ENCODE measurements around the gene PRDM16. TPM values are rescaled to one million over a fixed set of nuclear protein-coding genes. Genes with fewer than 3 reads are reported as not detected.

PRDM16 gene
- total and polyA plus RNA-seq, 2 of the 13 experiments (the other 11 are each of a cell fraction or from before 2014, with no cell fraction given), result 0.15 to 0.81 TPM

DNA sequence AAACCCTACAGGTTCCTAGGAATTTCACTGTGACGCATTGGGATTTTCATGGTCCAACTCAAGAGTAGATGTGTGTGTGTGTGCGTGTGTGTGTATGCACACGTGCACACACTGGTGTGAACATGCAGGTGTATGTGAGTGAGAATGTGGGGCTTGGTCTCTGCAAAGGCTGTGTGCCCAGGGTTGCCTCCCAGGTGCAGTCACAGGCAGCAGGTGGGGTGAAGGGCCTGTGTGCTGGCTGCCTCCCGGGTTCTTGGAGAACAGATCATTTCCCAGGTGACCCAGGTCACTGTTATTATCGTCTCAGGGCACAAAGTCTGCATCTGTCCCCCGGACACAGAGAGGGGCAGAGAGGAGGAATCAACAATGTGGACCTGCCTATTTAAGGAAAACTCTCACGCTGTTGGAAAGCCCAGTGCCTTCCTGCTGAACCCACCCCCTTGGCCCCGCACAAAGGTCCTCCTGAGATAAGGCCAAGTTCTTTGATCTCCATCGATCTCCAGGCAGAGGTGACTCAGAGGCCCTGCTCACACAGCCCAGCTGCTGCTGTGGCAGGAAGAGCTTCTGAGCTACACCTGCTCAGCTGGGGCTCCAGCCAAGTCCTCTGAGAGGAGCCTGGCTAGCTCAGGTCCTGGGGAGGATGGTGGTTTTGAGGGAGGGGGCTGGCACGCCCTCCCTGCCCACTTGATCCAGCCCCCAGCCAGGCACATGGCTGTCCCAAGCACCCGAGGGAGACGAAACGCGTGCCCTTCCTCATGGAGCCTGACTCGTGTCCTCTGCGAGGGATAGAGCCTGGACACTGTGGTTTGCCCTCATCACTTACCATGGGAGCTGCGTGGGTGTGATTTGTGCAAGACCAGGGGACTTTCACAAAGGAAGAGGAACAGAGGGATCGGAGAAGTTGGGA is 251.5 kb downstream of the PRDM16 start (continued):
- TF ChIP-seq, protein P1, sequence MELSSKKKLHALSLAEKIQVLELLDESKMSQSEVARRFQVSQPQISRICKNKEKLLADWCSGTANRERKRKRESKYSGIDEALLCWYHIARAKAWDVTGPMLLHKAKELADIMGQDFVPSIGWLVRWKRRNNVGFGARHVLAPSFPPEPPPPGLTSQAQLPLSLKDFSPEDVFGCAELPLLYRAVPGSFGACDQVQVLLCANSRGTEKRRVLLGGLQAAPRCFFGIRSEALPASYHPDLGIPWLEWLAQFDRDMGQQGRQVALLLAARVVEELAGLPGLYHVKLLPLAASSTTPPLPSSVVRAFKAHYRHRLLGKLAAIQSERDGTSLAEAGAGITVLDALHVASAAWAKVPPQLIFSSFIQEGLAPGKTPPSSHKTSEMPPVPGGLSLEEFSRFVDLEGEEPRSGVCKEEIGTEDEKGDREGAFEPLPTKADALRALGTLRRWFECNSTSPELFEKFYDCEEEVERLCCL (CRISPR knock-in tag; IDR thresholded peaks at IDR 0.05; ENCODE audit: borderline replicate concordance), result no peak; the same call in 1 of the 2 replicates
- TF ChIP-seq ZNF468 (CRISPR knock-in tag; IDR thresholded peaks at IDR 0.05) (no peak), ZNF563 (CRISPR knock-in tag; IDR thresholded peaks at IDR 0.05) (peak; percentile 92), SNAI1 (CRISPR knock-in tag; IDR thresholded peaks at IDR 0.05; ENCODE audit: borderline replicate concordance) (no peak), ZNF891 (CRISPR knock-in tag; IDR thresholded peaks at IDR 0.05) (peak; percentile 64), ZNF878 (CRISPR knock-in tag; IDR thresholded peaks at IDR 0.05) (no peak; the same call in 1 of the 2 replicates), ZNF589 (CRISPR knock-in tag; conservative IDR thresholded peaks at IDR 0.05) (no peak), HMG20A (CRISPR knock-in tag; IDR thresholded peaks at IDR 0.05; ENCODE audit: borderline replicate concordance) (peak; percentile 91), GZF1 (CRISPR knock-in tag; IDR thresholded peaks at IDR 0.05) (no peak; the same call in 1 of the 2 replicates), ZSCAN29 (CRISPR knock-in tag; conservative IDR thresholded peaks at IDR 0.05) (peak; percentile 91; the same call in 1 of the 2 replicates), MTF2 (CRISPR knock-in tag; IDR thresholded peaks at IDR 0.05; ENCODE audit: borderline replicate concordance) (no peak), CCDC6 (CRISPR knock-in tag; IDR thresholded peaks at IDR 0.05) (0 out of 2 replicates have a peak, but pooled peaks have one; percentile 35), ZNF10 (CRISPR knock-in tag; IDR thresholded peaks at IDR 0.05; ENCODE audit: borderline replicate concordance, low read depth) (no peak), ZNF232 (CRISPR knock-in tag; IDR thresholded peaks at IDR 0.05; ENCODE audit: borderline replicate concordance) (peak; percentile 82), NR3C1 (CRISPR knock-in tag; IDR thresholded peaks at IDR 0.05) (no peak), ZNF263 (CRISPR knock-in tag; IDR thresholded peaks at IDR 0.05) (peak; percentile 93), ZNF101 (CRISPR knock-in tag; IDR thresholded peaks at IDR 0.05; ENCODE audit: borderline replicate concordance, low read depth) (no peak), HCFC1 (IDR thresholded peaks at IDR 0.05; ENCODE audit: low read depth, low read length) (no peak), ZNF33B (CRISPR knock-in tag; IDR thresholded peaks at IDR 0.05) (no peak)
- TF ChIP-seq, protein P2, sequence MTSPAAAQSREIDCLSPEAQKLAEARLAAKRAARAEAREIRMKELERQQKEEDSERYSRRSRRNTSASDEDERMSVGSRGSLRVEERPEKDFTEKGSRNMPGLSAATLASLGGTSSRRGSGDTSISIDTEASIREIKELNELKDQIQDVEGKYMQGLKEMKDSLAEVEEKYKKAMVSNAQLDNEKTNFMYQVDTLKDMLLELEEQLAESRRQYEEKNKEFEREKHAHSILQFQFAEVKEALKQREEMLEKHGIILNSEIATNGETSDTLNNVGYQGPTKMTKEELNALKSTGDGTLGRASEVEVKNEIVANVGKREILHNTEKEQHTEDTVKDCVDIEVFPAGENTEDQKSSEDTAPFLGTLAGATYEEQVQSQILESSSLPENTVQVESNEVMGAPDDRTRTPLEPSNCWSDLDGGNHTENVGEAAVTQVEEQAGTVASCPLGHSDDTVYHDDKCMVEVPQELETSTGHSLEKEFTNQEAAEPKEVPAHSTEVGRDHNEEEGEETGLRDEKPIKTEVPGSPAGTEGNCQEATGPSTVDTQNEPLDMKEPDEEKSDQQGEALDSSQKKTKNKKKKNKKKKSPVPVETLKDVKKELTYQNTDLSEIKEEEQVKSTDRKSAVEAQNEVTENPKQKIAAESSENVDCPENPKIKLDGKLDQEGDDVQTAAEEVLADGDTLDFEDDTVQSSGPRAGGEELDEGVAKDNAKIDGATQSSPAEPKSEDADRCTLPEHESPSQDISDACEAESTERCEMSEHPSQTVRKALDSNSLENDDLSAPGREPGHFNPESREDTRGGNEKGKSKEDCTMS (CRISPR knock-in tag; conservative IDR thresholded peaks at IDR 0.05), result no peak
- TF ChIP-seq, protein P3, sequence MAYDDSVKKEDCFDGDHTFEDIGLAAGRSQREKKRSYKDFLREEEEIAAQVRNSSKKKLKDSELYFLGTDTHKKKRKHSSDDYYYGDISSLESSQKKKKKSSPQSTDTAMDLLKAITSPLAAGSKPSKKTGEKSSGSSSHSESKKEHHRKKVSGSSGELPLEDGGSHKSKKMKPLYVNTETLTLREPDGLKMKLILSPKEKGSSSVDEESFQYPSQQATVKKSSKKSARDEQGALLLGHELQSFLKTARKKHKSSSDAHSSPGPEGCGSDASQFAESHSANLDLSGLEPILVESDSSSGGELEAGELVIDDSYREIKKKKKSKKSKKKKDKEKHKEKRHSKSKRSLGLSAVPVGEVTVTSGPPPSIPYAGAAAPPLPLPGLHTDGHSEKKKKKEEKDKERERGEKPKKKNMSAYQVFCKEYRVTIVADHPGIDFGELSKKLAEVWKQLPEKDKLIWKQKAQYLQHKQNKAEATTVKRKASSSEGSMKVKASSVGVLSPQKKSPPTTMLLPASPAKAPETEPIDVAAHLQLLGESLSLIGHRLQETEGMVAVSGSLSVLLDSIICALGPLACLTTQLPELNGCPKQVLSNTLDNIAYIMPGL (CRISPR knock-in tag; IDR thresholded peaks at IDR 0.05; ENCODE audit: borderline replicate concordance in 1 of 2, low read depth in 1 of 2), result peak; percentile 42 to 74; a peak in 2 of 4 replicates
- TF ChIP-seq, protein P4, sequence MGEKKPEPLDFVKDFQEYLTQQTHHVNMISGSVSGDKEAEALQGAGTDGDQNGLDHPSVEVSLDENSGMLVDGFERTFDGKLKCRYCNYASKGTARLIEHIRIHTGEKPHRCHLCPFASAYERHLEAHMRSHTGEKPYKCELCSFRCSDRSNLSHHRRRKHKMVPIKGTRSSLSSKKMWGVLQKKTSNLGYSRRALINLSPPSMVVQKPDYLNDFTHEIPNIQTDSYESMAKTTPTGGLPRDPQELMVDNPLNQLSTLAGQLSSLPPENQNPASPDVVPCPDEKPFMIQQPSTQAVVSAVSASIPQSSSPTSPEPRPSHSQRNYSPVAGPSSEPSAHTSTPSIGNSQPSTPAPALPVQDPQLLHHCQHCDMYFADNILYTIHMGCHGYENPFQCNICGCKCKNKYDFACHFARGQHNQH (CRISPR knock-in tag; IDR thresholded peaks at IDR 0.05), result peak; percentile 99
